Caco-2 (cell line): ENCODE data around the gene SLC35F2. TPM values are rescaled to one million over a fixed set of nuclear protein-coding genes. Genes with fewer than 3 reads are reported as not detected.

ENCODE experiments used
- BruUV-seq: library from RNA; stranded (reverse); fragments of 400-500 nt; replicated peaks from 2 replicates; lab custom pipeline; 2021; lab: Mats Ljungman, UMichigan
- CTCF ChIA-PET: fragments of 300-600 bp; sonication (Branson Sonifier 250); formaldehyde crosslinking; loops from one replicate; lab custom pipeline; 2022; ENCODE audit warnings: antibody characterized with exemption; lab: Charles Lee
- POLR2A ChIA-PET: fragments of 300-600 bp; sonication (Branson Sonifier 250); formaldehyde crosslinking; loops from one replicate; lab custom pipeline; 2022; ENCODE audit warnings: antibody characterized with exemption; lab: Charles Lee
- DNase-seq, 2 experiments: peaks; one replicate each; pipeline versions ENCODE4 v3.0.0 to v3.0.0-alpha.2; 2020 to 2022
- H3K27me3 ChIP-seq: replicated peaks from 2 replicates; pipeline ENCODE4 v1.6.0; 2011; ENCODE audit warnings: low read length; ENCODE audit not compliant: control insufficient read depth, insufficient read depth
- H3K36me3 ChIP-seq: 2 replicates; pipeline ENCODE4 v1.5.1; 2011; ENCODE audit warnings: low read length; ENCODE audit not compliant: control insufficient read depth, insufficient read depth
- H3K4me1 ChIP-seq: fragments of 250-450 bp; sonication (Bioruptor Pico); 2 replicates; pipeline ENCODE4 v1.5.1; 2020; ENCODE audit warnings: mild to moderate bottlenecking
- H3K4me3 ChIP-seq: 2 replicates; pipeline ENCODE4 v1.5.1; 2011; ENCODE audit warnings: low read depth, mild to moderate bottlenecking, control low read depth, low read length
- H3K9me3 ChIP-seq: fragments of 250-450 bp; sonication (Bioruptor Pico); 2 replicates; pipeline ENCODE4 v1.5.1; 2020; ENCODE audit warnings: mild to moderate bottlenecking, moderate library complexity
- H3K27ac Mint-ChIP-seq: one replicate; pipeline ENCODE4 v1.8.0; 2022; ENCODE audit warnings: mixed read lengths; ENCODE audit not compliant: unreplicated experiment
- H3K27me3 Mint-ChIP-seq: one replicate; pipeline ENCODE4 v1.8.0; 2022; ENCODE audit warnings: mixed read lengths; ENCODE audit not compliant: insufficient read depth, unreplicated experiment
- H3K36me3 Mint-ChIP-seq: one replicate; pipeline ENCODE4 v1.8.0; 2022; ENCODE audit warnings: mild to moderate bottlenecking, mixed read lengths; ENCODE audit not compliant: insufficient read depth, unreplicated experiment
- H3K4me1 Mint-ChIP-seq: one replicate; pipeline ENCODE4 v1.8.0; 2022; ENCODE audit warnings: low read depth, mixed read lengths; ENCODE audit not compliant: unreplicated experiment
- H3K4me3 Mint-ChIP-seq: one replicate; pipeline ENCODE4 v1.8.0; 2022; ENCODE audit warnings: mild to moderate bottlenecking, moderate library complexity, mixed read lengths; ENCODE audit not compliant: unreplicated experiment
- H3K9me3 Mint-ChIP-seq: one replicate; pipeline ENCODE4 v1.8.0; 2022; ENCODE audit warnings: mixed read lengths; ENCODE audit not compliant: unreplicated experiment
- CTCF ChIP-seq, 2 experiments: fragments of 200-600 bp in 1 of 2; IDR thresholded peaks; 1 replicate in 1 of 2; 2 replicates in 1 of 2; pipeline versions ENCODE4 v1.5.1 to v1.8.0; 2011 to 2022; ENCODE audit warnings: antibody characterized with exemption in 1 of 2, control low read depth in 1 of 2, inconsistent platforms in 1 of 2, low read depth in 1 of 2, low read length in 1 of 2, mild to moderate bottlenecking in 1 of 2, moderate library complexity in 1 of 2; ENCODE audit not compliant: insufficient read depth in 1 of 2, severe bottlenecking in 1 of 2, unreplicated experiment in 1 of 2
- intact Hi-C: fragments of 100-400 bp; cut with micrococcal nuclease; formaldehyde crosslinking; loops from one replicate; pipeline ENCODE4 v1.10.0; 2022; ENCODE audit not compliant: unreplicated experiment
- total RNA-seq: library from RNA; stranded (reverse); gene quantifications from 2 replicates; pipeline ENCODE4 v1.2.3, GENCODE V29; 2022

The SLC35F2 gene
- total RNA-seq, 1 experiment from 2014 or later = 44.9 TPM

- Mint-ChIP-seq H3K4me1 (peaks cover 6% of the 10 kb centered on the region), H3K27me3 (no peaks in the 10 kb centered on the region), H3K36me3 (peaks cover 7% of the 10 kb centered on the region), H3K9me3 (no peaks in the 10 kb centered on the region), H3K27ac (no peak overlapping the region), H3K4me3 (no peak overlapping the region)
- CTCF ChIA-PET = interaction anchor here (1.0 kb wide), 1 partner anchor 109 kb away, joined by 3 read pairs; no protein-coding TSS in a partner anchor
- POLR2A ChIA-PET = no interaction called here
- Histone ChIP-seq H3K9me3 (no peaks in the 10 kb centered on the region), H3K4me3 (no peak overlapping the region), H3K4me1 (peaks cover 5% of the 10 kb centered on the region; the same call in 1 of the 2 replicates), H3K27me3 (no peaks in the 10 kb centered on the region), H3K36me3 (no peaks in the 10 kb centered on the region)
- no peak for TF ChIP-seq CTCF (IDR thresholded peaks at IDR 0.05; ENCODE audit: insufficient read depth in 1 of 2, low read depth in 1 of 2, low read length in 1 of 2, severe bottlenecking in 1 of 2, unreplicated experiment in 1 of 2)
- no TSS peak for BruUV-seq
- intact Hi-C loops = no loop called here
- DNase-seq = no peak
Observed at GRCh38 chr11:107849790-107850189, 8.8 kb downstream of the SLC35F2 start.

DNA sequence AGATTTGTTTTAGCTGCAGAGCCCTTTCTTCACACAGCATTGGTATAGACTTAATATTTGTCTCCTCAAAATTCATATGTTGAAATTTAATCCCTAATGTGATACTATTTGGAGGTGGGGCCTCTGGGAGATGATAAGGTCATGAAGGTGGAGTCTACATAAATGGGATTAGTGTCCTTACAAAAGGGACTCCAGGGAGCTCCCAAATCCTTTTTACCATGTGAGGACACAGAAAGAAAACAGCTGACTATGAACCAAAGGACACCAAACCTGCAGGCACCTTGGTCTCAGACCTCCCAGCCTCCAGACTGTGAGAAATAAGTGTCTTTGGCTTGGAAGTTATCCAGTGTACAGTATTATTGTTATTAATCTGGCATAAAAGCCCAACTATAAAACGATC, 10.2 kb downstream of the SLC35F2 start:
- no peaks in the 10 kb centered on the region for H3K27me3 ChIP-seq
- H3K9me3 ChIP-seq = no peaks in the 10 kb centered on the region
- TF ChIP-seq CTCF (IDR thresholded peaks at IDR 0.05; ENCODE audit: insufficient read depth in 1 of 2, low read depth in 1 of 2, low read length in 1 of 2, severe bottlenecking in 1 of 2, unreplicated experiment in 1 of 2) = no peak
- H3K36me3 Mint-ChIP-seq = peaks cover 7% of the 10 kb centered on the region
- intact Hi-C loops = no loop called here
- no peak overlapping the region for H3K4me3 ChIP-seq
- ChIA-PET POLR2A (no interaction called here), CTCF (no interaction called here)
- no peak overlapping the region for H3K4me3 Mint-ChIP-seq
- H3K4me1 Mint-ChIP-seq = peaks cover 6% of the 10 kb centered on the region
- peaks cover 5% of the 10 kb centered on the region; the same call in 1 of the 2 replicates for H3K4me1 ChIP-seq
- H3K9me3 Mint-ChIP-seq = no peaks in the 10 kb centered on the region
- no peak for DNase-seq
- BruUV-seq = no TSS peak
- H3K36me3 ChIP-seq = no peaks in the 10 kb centered on the region
- no peak overlapping the region for H3K27ac Mint-ChIP-seq
- no peaks in the 10 kb centered on the region for H3K27me3 Mint-ChIP-seq

GRCh38 chr11:107847184-107847583, 11.4 kb downstream of the SLC35F2 start:
- Histone ChIP-seq H3K27me3 (no peaks in the 10 kb centered on the region), H3K9me3 (no peaks in the 10 kb centered on the region), H3K4me1 (peaks cover 12% of the 10 kb centered on the region), H3K4me3 (no peak overlapping the region), H3K36me3 (no peaks in the 10 kb centered on the region)
- ChIA-PET CTCF (no interaction called here), POLR2A (interaction anchor here (0.7 kb wide), 1 partner anchor 40 kb away, joined by 5 read pairs; no protein-coding TSS in a partner anchor)
- H3K27ac Mint-ChIP-seq = no peak overlapping the region
- intact Hi-C loops = no loop called here
- no peaks in the 10 kb centered on the region for H3K9me3 Mint-ChIP-seq
- H3K27me3 Mint-ChIP-seq = no peaks in the 10 kb centered on the region
- H3K36me3 Mint-ChIP-seq = peaks cover 19% of the 10 kb centered on the region
- H3K4me1 Mint-ChIP-seq = peaks cover 7% of the 10 kb centered on the region
- DNase-seq = no peak
- no peak for TF ChIP-seq CTCF (IDR thresholded peaks at IDR 0.05; ENCODE audit: insufficient read depth in 1 of 2, low read depth in 1 of 2, low read length in 1 of 2, severe bottlenecking in 1 of 2, unreplicated experiment in 1 of 2)
- BruUV-seq = no TSS peak
- H3K4me3 Mint-ChIP-seq = no peak overlapping the region
